WTC11 (cell line): ENCODE data around the gene UROC1. TPM values are rescaled to one million over a fixed set of nuclear protein-coding genes. Genes with fewer than 3 reads are reported as not detected.

Experiments
- ATAC-seq: fragments of 200-7000 bp; cut with Tn5 transposase; 2 replicates; pipeline ENCODE4 v1.10.0; 2021; ENCODE audit warnings: mild to moderate bottlenecking, moderate library complexity
- CTCF ChIA-PET: fragments of 300-600 bp; sonication (Branson Sonifier 250); formaldehyde crosslinking; loops from one replicate; lab custom pipeline; 2021; ENCODE audit warnings: antibody characterized with exemption; lab: Charles Lee
- POLR2A ChIA-PET: fragments of 350-600 bp; sonication (Branson Sonifier 250); formaldehyde crosslinking; loops from one replicate; lab custom pipeline; 2021; ENCODE audit warnings: antibody characterized with exemption; lab: Charles Lee
- DNase-seq: peaks from one replicate; pipeline ENCODE4 v3.0.0; 2021; ENCODE audit warnings: low spot score
- H3K27ac Mint-ChIP-seq: 2 replicates; pipeline ENCODE4 v1.8.0; 2021; ENCODE audit warnings: mixed read lengths
- H3K27me3 Mint-ChIP-seq: 2 replicates; pipeline ENCODE4 v1.8.0; 2021; ENCODE audit warnings: low read depth, mild to moderate bottlenecking, moderate library complexity, mixed read lengths
- H3K36me3 Mint-ChIP-seq: 2 replicates; pipeline ENCODE4 v1.8.0; 2021; ENCODE audit warnings: mixed read lengths
- H3K4me1 Mint-ChIP-seq: 2 replicates; pipeline ENCODE4 v1.8.0; 2022; ENCODE audit warnings: mixed read lengths
- H3K4me3 Mint-ChIP-seq: 2 replicates; pipeline ENCODE4 v1.8.0; 2021; ENCODE audit warnings: mild to moderate bottlenecking, moderate library complexity, mixed read lengths
- H3K9me3 Mint-ChIP-seq: 2 replicates; pipeline ENCODE4 v1.8.0; 2021; ENCODE audit warnings: mixed read lengths
- AFF4 ChIP-seq: sonication (generic); formaldehyde crosslinking; IDR thresholded peaks from 2 replicates; pipeline ENCODE4 v1.8.1; 2023; ENCODE audit warnings: mild to moderate bottlenecking, missing genetic modification reagents, borderline replicate concordance
- ELF4 ChIP-seq: sonication (generic); formaldehyde crosslinking; IDR thresholded peaks from 2 replicates; pipeline ENCODE4 v1.8.1; 2022; ENCODE audit warnings: low read depth, mild to moderate bottlenecking, moderate library complexity, missing genetic modification reagents
- ERG ChIP-seq: fragments of 250-450 bp; sonication (Bioruptor Pico); IDR thresholded peaks from 2 replicates; pipeline ENCODE4 v1.8.0; 2021; ENCODE audit warnings: mild to moderate bottlenecking
- ETV6 ChIP-seq: sonication (generic); formaldehyde crosslinking; IDR thresholded peaks from 2 replicates; pipeline ENCODE4 v1.8.1; 2022; ENCODE audit warnings: mild to moderate bottlenecking, missing genetic modification reagents
- GRHL2 ChIP-seq: fragments of 250-450 bp; sonication (Bioruptor Pico); IDR thresholded peaks from 2 replicates; pipeline ENCODE4 v1.8.0; 2022; ENCODE audit warnings: mild to moderate bottlenecking, moderate library complexity; ENCODE audit not compliant: insufficient replicate concordance, severe bottlenecking
- KAT7 ChIP-seq: sonication (generic); formaldehyde crosslinking; IDR thresholded peaks from 2 replicates; pipeline ENCODE4 v1.8.1; 2023; ENCODE audit warnings: missing genetic modification reagents, mild to moderate bottlenecking, borderline replicate concordance
- MXD4 ChIP-seq: fragments of 250-450 bp; sonication (Bioruptor Pico); IDR thresholded peaks from 2 replicates; pipeline ENCODE4 v1.8.0; 2021; ENCODE audit warnings: mild to moderate bottlenecking, moderate library complexity, borderline replicate concordance
- NR2C2 ChIP-seq: sonication (generic); formaldehyde crosslinking; IDR thresholded peaks from 2 replicates; pipeline ENCODE4 v1.8.0; 2022; ENCODE audit warnings: mild to moderate bottlenecking, missing genetic modification reagents
- PREB ChIP-seq: sonication (generic); formaldehyde crosslinking; IDR thresholded peaks from 2 replicates; pipeline ENCODE4 v1.8.1; 2022; ENCODE audit warnings: mild to moderate bottlenecking, missing genetic modification reagents, moderate library complexity, borderline replicate concordance
- RORB ChIP-seq: fragments of 250-450 bp; sonication (Bioruptor Pico); IDR thresholded peaks from 2 replicates; pipeline ENCODE4 v1.9.0; 2021; ENCODE audit warnings: mild to moderate bottlenecking
- SP1 ChIP-seq: sonication (generic); formaldehyde crosslinking; conservative IDR thresholded peaks from 2 replicates; pipeline ENCODE4 v1.8.1; 2022; ENCODE audit warnings: missing genetic modification reagents
- TEAD1 ChIP-seq: sonication (generic); formaldehyde crosslinking; IDR thresholded peaks from 2 replicates; pipeline ENCODE4 v1.8.0; 2022; ENCODE audit warnings: mild to moderate bottlenecking, missing genetic modification reagents
- ZNF263 ChIP-seq: sonication (generic); formaldehyde crosslinking; IDR thresholded peaks from 2 replicates; pipeline ENCODE4 v1.8.1; 2022; ENCODE audit warnings: low read depth, mild to moderate bottlenecking, moderate library complexity, missing genetic modification reagents
- ZNF532 ChIP-seq: fragments of 250-450 bp; sonication (Bioruptor Pico); IDR thresholded peaks from 2 replicates; pipeline ENCODE4 v1.9.0; 2021; ENCODE audit warnings: mild to moderate bottlenecking, borderline replicate concordance
- total RNA-seq: library from RNA; stranded (reverse); gene quantifications from 3 replicates; pipeline ENCODE4 v1.2.3, GENCODE V29; 2021
- TF ChIP-seq, protein P1 (sequence below): fragments of 250-450 bp; sonication (Bioruptor Pico); IDR thresholded peaks from 2 replicates; pipeline ENCODE4 v2.1.2; 2022; ENCODE audit warnings: mild to moderate bottlenecking, moderate library complexity
- TF ChIP-seq, protein P2 (sequence below): sonication (generic); formaldehyde crosslinking; IDR thresholded peaks from 2 replicates; pipeline ENCODE4 v1.8.1; 2022; ENCODE audit warnings: missing genetic modification reagents, borderline replicate concordance
- TF ChIP-seq, protein P3 (sequence below): sonication (generic); formaldehyde crosslinking; IDR thresholded peaks from 2 replicates; pipeline ENCODE4 v1.8.0; 2023; ENCODE audit warnings: missing genetic modification reagents, mild to moderate bottlenecking, borderline replicate concordance

Gene UROC1
- total RNA-seq, 1 experiment from 2014 or later: not detected

DNA sequence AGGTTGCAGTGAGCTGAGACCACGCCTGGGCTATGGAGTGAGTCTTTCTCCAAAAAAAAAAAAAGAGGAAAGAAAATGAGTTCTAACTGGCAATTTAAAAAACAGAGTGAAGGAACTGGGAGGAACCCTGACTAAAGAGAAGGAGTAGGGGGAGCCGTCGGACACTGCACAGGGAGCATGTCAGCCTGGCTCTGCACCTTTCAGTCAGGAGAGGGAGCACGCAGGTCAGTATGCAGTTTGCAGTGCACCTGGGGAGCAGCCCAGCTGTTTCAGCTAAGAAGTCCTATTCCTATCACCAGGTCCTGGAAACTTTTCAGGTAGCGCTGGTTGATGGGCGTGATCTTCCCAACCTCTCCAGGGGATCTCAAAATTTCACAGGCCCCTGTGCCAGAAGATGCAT lies 27.0 kb downstream of the UROC1 start (continued):
- TF ChIP-seq, protein P1, sequence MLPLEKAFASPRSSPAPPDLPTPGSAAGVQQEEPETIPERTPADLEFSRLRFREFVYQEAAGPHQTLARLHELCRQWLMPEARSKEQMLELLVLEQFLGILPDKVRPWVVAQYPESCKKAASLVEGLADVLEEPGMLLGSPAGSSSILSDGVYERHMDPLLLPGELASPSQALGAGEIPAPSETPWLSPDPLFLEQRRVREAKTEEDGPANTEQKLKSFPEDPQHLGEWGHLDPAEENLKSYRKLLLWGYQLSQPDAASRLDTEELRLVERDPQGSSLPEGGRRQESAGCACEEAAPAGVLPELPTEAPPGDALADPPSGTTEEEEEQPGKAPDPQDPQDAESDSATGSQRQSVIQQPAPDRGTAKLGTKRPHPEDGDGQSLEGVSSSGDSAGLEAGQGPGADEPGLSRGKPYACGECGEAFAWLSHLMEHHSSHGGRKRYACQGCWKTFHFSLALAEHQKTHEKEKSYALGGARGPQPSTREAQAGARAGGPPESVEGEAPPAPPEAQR (CRISPR knock-in tag): no peak
- TF ChIP-seq ZNF532 (CRISPR knock-in tag): no peak
- no peak for TF ChIP-seq ERG (CRISPR knock-in tag)
- TF ChIP-seq, protein P2, sequence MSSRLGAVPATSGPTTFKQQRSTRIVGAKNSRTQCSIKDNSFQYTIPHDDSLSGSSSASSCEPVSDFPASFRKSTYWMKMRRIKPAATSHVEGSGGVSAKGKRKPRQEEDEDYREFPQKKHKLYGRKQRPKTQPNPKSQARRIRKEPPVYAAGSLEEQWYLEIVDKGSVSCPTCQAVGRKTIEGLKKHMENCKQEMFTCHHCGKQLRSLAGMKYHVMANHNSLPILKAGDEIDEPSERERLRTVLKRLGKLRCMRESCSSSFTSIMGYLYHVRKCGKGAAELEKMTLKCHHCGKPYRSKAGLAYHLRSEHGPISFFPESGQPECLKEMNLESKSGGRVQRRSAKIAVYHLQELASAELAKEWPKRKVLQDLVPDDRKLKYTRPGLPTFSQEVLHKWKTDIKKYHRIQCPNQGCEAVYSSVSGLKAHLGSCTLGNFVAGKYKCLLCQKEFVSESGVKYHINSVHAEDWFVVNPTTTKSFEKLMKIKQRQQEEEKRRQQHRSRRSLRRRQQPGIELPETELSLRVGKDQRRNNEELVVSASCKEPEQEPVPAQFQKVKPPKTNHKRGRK: no peak
- no peak for TF ChIP-seq MXD4
- no peak for TF ChIP-seq ZNF263 (CRISPR knock-in tag)
- TF ChIP-seq PREB (CRISPR knock-in tag): no peak
- no peak for TF ChIP-seq KAT7 (CRISPR knock-in tag)
- TF ChIP-seq ELF4 (CRISPR knock-in tag): no peak
- no peak for TF ChIP-seq GRHL2
- TF ChIP-seq, all 79 proteins: peak for 0

DNA sequence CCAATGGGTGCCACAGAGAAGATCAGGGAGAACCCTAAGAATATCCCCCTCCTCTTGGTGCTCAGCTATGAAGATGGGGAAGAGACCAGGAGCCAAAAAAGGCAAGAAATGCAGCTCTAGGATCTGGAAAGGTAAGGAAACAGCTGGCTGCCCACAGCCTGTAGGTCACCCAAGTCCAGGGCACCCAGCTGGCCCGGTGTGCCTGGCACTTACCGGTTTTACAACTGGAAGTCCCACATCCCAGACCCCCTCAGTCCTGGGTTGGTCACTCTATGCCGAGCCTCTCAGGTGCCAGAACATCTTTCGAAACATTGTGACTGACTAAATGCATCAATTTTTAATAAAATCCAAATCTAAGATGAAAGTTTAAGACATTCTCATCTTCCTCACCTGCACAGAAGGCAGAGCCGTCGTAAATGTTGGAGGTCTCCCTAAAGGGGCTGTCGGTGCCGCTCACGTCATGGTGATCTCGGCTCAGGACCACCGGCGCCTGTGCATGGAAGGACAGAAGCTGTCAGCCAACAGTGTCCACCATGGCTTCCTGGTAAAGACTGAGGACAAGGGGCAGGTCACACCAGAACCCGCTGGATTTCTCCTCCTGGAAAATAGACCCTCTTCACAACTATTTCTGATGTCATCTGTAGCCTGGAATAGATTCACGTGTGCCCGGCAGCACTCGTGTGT lies 28.5 kb downstream of the UROC1 start:
- H3K9me3 Mint-ChIP-seq: no peaks in the 10 kb centered on the region
- ChIA-PET POLR2A (no interaction called here), CTCF (interaction anchor here (1.5 to 2.2 kb wide), 7 partner anchors 10 to 357 kb away, joined by 3 to 18 read pairs (median 7); partner anchors contain the start of genes CHST13 and ZXDC)
- no peak for ATAC-seq
- peaks cover 40% of the 10 kb centered on the region for H3K4me1 Mint-ChIP-seq
- no peaks in the 10 kb centered on the region for H3K36me3 Mint-ChIP-seq
- no peak for DNase-seq
- no peak overlapping the region for H3K4me3 Mint-ChIP-seq
- H3K27me3 Mint-ChIP-seq: no peaks in the 10 kb centered on the region; the same call in 1 of the 2 replicates
- no peak overlapping the region for H3K27ac Mint-ChIP-seq
- no peak for TF ChIP-seq ETV6
- TF ChIP-seq AFF4 (CRISPR knock-in tag): no peak
- no peak for TF ChIP-seq SP1 (CRISPR knock-in tag)
- no peak for TF ChIP-seq RORB (CRISPR knock-in tag)
- TF ChIP-seq, protein P3, sequence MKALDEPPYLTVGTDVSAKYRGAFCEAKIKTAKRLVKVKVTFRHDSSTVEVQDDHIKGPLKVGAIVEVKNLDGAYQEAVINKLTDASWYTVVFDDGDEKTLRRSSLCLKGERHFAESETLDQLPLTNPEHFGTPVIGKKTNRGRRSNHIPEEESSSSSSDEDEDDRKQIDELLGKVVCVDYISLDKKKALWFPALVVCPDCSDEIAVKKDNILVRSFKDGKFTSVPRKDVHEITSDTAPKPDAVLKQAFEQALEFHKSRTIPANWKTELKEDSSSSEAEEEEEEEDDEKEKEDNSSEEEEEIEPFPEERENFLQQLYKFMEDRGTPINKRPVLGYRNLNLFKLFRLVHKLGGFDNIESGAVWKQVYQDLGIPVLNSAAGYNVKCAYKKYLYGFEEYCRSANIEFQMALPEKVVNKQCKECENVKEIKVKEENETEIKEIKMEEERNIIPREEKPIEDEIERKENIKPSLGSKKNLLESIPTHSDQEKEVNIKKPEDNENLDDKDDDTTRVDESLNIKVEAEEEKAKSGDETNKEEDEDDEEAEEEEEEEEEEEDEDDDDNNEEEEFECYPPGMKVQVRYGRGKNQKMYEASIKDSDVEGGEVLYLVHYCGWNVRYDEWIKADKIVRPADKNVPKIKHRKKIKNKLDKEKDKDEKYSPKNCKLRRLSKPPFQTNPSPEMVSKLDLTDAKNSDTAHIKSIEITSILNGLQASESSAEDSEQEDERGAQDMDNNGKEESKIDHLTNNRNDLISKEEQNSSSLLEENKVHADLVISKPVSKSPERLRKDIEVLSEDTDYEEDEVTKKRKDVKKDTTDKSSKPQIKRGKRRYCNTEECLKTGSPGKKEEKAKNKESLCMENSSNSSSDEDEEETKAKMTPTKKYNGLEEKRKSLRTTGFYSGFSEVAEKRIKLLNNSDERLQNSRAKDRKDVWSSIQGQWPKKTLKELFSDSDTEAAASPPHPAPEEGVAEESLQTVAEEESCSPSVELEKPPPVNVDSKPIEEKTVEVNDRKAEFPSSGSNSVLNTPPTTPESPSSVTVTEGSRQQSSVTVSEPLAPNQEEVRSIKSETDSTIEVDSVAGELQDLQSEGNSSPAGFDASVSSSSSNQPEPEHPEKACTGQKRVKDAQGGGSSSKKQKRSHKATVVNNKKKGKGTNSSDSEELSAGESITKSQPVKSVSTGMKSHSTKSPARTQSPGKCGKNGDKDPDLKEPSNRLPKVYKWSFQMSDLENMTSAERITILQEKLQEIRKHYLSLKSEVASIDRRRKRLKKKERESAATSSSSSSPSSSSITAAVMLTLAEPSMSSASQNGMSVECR (CRISPR knock-in tag): no peak
- no peak for TF ChIP-seq TEAD1 (CRISPR knock-in tag)
- TF ChIP-seq NR2C2: no peak
